ENCODE results near the gene MIA2.
"Not testable (repeated sequence)": the region's sequence is repeated elsewhere in the genome, so short reads cannot be mapped to it uniquely, and the experiment has no call there.

MIA2 gene

GRCh38 chr14:39342768-39343167, 109.1 kb downstream of the MIA2 start:
- DNase-seq, result no peak

- DNase-seq, result no peak
These were observed 109.9 kb downstream of the MIA2 start for GRCh38 chr14:39343614-39344013.

GRCh38 chr14:39350866-39351265, 117.2 kb downstream of the MIA2 start:
- DNase-seq, result no peak

- DNase-seq, result no peak
These were observed 118.0 kb downstream of the MIA2 start for GRCh38 chr14:39351708-39352107.

- not testable (repeated sequence) for DNase-seq
These were observed 125.4 kb downstream of the MIA2 start for GRCh38 chr14:39359069-39359468.

GRCh38 chr14:39360316-39360715, 126.6 kb downstream of the MIA2 start:
- no peak for DNase-seq

- DNase-seq, result not testable (repeated sequence)
These were observed 127.8 kb downstream of the MIA2 start for GRCh38 chr14:39361556-39361955.

GRCh38 chr14:39364509-39364908, 130.8 kb downstream of the MIA2 start:
- DNase-seq, result no peak

- no peak for DNase-seq
These were observed 131.6 kb downstream of the MIA2 start for GRCh38 chr14:39365354-39365753.

- DNase-seq, result no peak
These were observed 133.0 kb downstream of the MIA2 start for GRCh38 chr14:39366460-39367386.

- no peak for DNase-seq
These were observed 133.7 kb downstream of the MIA2 start for GRCh38 chr14:39367387-39367751.

- peak; percentile 86 for DNase-seq
These were observed 134.7 kb downstream of the MIA2 start for GRCh38 chr14:39368261-39368959.

GRCh38 chr14:39369029-39369428, 135.3 kb downstream of the MIA2 start:
- DNase-seq, result no peak

GRCh38 chr14:39370415-39370814, 136.7 kb downstream of the MIA2 start:
- DNase-seq, result no peak

- DNase-seq, result no peak
These were observed 138.9 kb downstream of the MIA2 start for GRCh38 chr14:39372656-39373055.

GRCh38 chr14:39374851-39375250, 141.1 kb downstream of the MIA2 start:
- no peak for DNase-seq

- DNase-seq, result no peak
These were observed 143.1 kb downstream of the MIA2 start for GRCh38 chr14:39376667-39377403.

- DNase-seq, result no peak
These were observed 147.7 kb downstream of the MIA2 start for GRCh38 chr14:39381366-39381765.

GRCh38 chr14:39382463-39382862, 148.7 kb downstream of the MIA2 start:
- DNase-seq, result no peak

- no peak for DNase-seq
These were observed 149.4 kb downstream of the MIA2 start for GRCh38 chr14:39383026-39383660.

- no peak for DNase-seq
These were observed 150.0 kb downstream of the MIA2 start for GRCh38 chr14:39383741-39384140.

- DNase-seq, result no peak
These were observed 150.5 kb downstream of the MIA2 start for GRCh38 chr14:39384177-39384576.

- DNase-seq, result no peak
These were observed 159.6 kb downstream of the MIA2 start for GRCh38 chr14:39393289-39393688.

Data from eye (tissue), 1 donor.